GM18951 (cell line): ENCODE measurements around the gene CCR7.

Experiments used
- POLR2A ChIP-seq: IDR thresholded peaks from 4 replicates; pipeline ENCODE4 v1.6.1; 2011; ENCODE audit warnings: mild to moderate bottlenecking; ENCODE audit not compliant: insufficient read length, insufficient read depth; ENCODE audit errors: extremely low read depth
- in situ Hi-C: fragments of 300-500 bp; cut with MboI; formaldehyde crosslinking; loops from one replicate; pipeline ENCODE4 v1.12.0; 2022; ENCODE audit warnings: low sequenced_read_pairs, mixed read lengths, inconsistent platforms; ENCODE audit not compliant: unreplicated experiment

Gene CCR7

DNA sequence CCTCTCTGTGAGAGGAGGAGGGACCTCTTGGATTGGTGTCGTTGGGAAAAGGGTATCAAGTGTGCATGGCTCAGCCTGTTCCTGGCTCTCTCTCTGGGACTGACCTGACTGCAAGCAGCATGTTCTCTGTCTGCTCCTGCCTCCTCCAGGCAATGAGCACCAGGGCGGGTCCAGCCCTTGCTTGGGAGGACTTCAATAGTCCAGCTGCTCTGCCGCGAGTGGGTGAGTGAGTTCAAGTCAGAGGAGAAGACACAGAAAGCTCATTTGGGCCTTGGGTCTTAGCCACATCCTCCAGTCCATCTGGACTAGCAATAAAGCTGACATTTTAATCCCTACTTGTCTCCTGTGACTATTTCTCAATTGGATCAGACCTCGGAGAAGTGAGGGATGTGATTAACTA is 38.6 kb downstream of the CCR7 start:
- no peak for TF ChIP-seq POLR2A
- in situ Hi-C loops: loop anchor here (25.0 kb wide), 1 partner anchor 89 kb away; the partner anchor contains the start of gene IGFBP4

GRCh38 chr17:40525294-40525693 is 40.0 kb downstream of the CCR7 start:
- in situ Hi-C loops: loop anchor here (25.0 kb wide), 1 partner anchor 88 kb away; the partner anchor contains the start of gene IGFBP4
- TF ChIP-seq POLR2A: no peak

DNA sequence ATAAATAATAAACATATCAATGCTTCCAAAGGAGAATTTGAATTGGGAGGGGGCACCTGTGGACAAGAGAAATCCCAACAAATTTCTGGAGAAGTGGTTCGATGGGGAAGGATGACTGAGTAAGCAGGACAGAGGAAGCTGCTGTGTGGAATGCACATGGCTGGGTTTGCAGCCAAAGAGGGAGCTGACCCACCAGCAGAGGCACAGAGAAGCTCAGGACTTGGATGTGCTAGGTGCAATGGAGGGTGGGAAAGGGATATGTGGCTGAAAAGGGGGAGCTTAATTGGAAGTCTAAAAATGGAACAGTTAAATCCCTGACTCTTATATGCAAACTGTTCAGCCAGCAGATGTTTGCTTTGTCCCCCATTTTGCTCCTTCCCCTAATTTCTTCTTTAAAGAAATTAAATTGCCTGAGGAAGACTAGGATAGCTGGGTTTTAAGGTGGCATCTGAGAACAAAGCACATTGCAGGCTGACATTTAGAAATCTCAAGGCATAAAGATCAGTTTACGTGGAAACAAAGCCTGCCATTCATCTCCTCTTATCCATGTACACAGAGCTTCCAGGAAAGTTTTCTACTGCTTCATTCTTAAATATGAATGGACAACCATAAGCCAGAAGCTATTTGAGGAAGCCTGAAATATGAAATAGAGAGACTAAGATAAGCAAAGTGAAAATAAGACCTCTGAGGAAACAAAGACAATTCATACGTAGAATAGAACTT is 40.9 kb downstream of the CCR7 start:
- in situ Hi-C loops: no loop called here
- TF ChIP-seq POLR2A: no peak

DNA sequence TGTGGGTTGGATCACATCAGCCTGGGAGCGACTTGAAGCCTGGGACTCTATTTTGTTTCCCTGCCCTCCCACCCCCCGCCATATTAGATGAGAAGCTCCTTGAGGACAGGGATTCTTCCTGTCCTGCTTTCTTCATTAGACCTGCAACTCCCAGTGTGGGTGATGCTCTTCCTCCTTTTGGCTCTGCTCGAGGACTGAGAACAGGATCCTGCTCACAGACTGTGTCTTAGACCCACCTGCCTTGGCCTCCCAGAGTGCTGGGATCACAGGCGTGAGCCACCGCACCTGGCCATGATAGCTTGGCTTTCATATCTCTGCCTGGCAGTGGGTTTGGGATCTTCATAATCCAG is 42.3 kb downstream of the CCR7 start:
- TF ChIP-seq POLR2A: no peak
- in situ Hi-C loops: no loop called here

DNA sequence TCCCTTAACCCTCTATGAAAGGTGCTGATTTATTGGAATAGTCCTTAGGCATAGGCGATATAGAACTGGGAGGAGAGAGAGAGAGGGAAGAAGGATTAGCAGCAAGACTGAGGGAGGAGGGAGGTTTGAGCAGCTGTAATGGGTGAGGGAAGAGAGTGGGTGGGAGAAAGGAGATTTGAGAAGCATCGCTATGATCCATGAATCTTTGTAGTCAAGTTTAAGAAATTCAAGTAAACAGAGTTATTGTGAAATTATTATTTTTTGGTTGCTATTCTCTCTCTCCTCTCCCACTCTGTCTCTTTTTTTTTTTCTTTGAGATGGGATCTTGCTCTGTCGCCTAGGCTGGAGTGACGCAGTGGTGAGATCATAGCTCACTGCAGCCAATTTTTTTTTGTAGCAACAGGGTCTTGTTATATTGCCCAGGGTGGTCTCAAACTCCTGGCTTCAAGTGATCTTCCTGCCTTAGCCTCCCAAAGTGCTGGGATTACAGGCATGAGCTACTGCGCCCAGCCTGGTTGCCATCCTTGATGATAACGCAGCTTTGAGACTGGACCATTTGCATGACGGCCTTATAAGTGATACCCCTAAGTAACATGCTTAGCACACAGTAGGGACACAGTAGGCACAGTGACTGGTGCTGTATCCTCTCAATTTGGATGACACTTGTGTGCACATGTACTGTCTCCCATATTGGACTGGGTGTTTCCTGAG is 42.9 kb downstream of the CCR7 start:
- in situ Hi-C loops: no loop called here

GRCh38 chr17:40520991-40521453 is 44.2 kb downstream of the CCR7 start:
- in situ Hi-C loops: no loop called here
- TF ChIP-seq POLR2A: no peak

More for the DNA sequence above, 42.9 kb downstream of the CCR7 start:
- no peak for TF ChIP-seq POLR2A

- in situ Hi-C loops: no loop called here
- TF ChIP-seq POLR2A: no peak
Observed at GRCh38 chr17:40519089-40519775, 46.0 kb downstream of the CCR7 start.

DNA sequence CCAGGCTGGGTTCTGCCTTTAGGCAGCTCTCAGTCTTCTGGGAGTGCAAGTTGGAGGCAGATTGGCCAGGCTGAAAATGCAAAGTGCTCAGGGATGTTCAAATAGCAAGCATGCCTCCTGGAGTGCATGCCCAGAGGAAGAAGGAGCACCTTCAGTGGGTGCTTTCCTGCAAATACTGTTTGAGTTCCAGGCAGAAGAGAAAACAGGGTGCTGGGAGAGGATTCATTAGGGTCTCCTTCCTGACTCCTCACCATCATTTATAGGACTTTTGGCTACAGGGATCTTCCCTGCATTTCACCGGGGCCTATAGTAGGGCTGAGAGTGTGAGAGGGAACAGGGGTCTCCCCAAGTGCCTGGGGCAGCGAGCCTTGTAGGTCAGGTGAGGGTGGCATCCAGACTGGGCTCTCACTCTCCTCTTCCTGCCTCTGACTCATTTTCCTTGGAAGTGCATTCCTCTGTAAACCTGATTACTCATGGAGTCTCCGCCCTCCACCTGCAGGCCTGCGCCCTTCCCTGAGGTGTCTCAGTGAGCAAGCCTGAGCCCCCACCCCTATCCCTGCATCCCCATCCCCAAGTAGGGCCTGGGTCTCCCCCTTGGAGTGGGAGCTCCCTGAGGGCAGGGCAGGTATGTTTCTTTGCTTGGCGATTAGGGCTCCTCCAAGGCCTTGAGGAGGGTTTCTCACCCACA is 46.7 kb downstream of the CCR7 start:
- no peak for TF ChIP-seq POLR2A
- in situ Hi-C loops: no loop called here

GRCh38 chr17:40517981-40518380 is 47.3 kb downstream of the CCR7 start:
- in situ Hi-C loops: no loop called here
- no peak for TF ChIP-seq POLR2A

GRCh38 chr17:40517286-40517662 is 48.0 kb downstream of the CCR7 start:
- in situ Hi-C loops: no loop called here
- no peak for TF ChIP-seq POLR2A

DNA sequence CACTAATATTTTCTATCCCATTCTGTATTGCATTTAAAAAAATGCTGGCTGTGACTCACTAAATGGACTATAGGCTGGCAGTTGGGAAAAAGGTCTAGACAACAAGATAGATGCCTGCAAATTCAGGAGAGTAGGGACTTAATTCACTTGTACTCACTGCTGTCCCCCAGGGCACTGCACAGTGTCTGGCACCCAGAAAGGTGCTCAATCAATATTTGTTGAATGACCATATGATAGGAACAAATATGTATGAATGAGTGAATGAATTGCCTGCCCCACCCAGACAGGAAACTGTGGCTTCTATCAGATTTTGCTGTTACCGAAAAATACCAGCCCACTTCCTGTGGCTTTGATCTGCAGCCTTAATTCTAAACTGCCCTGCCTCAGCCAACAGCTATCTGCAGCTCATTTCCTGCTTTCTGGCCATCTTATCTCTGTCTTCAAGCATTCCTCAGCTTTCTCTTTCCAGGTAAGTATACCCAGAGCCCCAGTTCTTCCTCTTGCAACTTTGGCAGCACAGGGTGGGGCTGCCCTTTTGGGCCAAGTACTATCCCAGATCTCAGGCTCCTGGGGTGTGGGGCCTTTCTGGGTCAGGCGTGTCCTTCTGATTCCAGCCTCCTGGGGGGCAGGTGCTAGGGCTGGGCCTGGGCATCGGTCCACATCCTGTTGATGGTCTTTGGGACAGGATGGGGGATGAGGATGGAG is 48.5 kb downstream of the CCR7 start:
- no peak for TF ChIP-seq POLR2A
- in situ Hi-C loops: no loop called here

- in situ Hi-C loops: no loop called here
- no peak for TF ChIP-seq POLR2A
Observed at GRCh38 chr17:40515491-40516041, 49.7 kb downstream of the CCR7 start.
